Thyroid gland (tissue), 4 donors: ENCODE results near the gene SH3GL1.

Source experiments
- POLR2A ChIP-seq, 2 donors: fragments of 450-650 bp; IDR thresholded peaks; one replicate each; pipeline ENCODE4 v1.6.1; 2017; ENCODE audit warnings: antibody characterized with exemption in 2 of 2, mild to moderate bottlenecking in 2 of 2, moderate library complexity in 1 of 2
- TF ChIP-seq, protein P1 (sequence below), 6 experiments: fragments of 200-600 bp in 3 of 6; fragments of 450-650 bp in 3 of 6; sonication (generic) in 3 of 6; IDR thresholded peaks; one replicate each; pipeline ENCODE4 v1.5.1; 2016 to 2019; ENCODE audit warnings: antibody characterized with exemption in 6 of 6, mild to moderate bottlenecking in 2 of 6, inconsistent platforms in 1 of 6, moderate library complexity in 1 of 6

DNA sequence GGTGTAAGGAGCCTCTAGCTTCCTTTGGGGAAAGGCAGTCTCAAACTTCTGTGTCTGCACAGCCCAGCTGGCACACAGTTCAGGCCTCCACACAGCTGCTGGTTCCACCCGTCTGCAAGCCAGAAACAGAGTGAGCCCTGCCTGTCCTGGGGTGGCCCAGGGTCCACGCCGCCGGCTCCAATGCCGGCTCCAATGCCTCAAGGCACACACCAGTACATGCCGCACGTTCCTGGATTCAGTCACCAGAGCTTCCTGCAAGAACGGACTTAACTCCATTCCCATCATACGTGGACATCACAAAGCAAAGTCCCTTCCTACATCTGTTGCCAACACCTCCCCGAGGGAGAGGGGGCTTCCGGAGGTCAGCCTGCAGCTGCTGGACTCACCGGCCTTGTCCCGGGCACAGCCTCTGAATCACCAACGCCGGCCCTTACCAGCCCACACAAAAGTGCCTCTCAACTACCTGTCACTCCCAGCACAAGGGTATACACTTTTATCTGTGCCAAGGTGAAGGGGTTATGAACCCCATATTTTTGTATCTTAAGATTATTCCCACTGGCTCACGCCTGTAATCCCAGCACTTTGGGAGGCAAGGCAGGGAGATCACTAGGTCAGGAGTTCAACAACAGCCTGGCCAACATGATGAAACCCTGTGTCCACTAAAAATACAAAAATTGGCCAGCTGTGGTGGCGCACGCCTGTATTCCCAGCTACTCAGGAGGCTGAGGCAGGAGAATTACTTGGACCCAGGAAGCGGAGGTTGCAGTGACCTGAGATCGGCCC lies 8.5 kb downstream of the SH3GL1 start:
- TF ChIP-seq POLR2A (IDR thresholded peaks at IDR 0.05) = no peak
- TF ChIP-seq, protein P1, sequence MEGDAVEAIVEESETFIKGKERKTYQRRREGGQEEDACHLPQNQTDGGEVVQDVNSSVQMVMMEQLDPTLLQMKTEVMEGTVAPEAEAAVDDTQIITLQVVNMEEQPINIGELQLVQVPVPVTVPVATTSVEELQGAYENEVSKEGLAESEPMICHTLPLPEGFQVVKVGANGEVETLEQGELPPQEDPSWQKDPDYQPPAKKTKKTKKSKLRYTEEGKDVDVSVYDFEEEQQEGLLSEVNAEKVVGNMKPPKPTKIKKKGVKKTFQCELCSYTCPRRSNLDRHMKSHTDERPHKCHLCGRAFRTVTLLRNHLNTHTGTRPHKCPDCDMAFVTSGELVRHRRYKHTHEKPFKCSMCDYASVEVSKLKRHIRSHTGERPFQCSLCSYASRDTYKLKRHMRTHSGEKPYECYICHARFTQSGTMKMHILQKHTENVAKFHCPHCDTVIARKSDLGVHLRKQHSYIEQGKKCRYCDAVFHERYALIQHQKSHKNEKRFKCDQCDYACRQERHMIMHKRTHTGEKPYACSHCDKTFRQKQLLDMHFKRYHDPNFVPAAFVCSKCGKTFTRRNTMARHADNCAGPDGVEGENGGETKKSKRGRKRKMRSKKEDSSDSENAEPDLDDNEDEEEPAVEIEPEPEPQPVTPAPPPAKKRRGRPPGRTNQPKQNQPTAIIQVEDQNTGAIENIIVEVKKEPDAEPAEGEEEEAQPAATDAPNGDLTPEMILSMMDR (IDR thresholded peaks at IDR 0.05) = no peak
